ENCODE measurements around the gene CD180.

DNA sequence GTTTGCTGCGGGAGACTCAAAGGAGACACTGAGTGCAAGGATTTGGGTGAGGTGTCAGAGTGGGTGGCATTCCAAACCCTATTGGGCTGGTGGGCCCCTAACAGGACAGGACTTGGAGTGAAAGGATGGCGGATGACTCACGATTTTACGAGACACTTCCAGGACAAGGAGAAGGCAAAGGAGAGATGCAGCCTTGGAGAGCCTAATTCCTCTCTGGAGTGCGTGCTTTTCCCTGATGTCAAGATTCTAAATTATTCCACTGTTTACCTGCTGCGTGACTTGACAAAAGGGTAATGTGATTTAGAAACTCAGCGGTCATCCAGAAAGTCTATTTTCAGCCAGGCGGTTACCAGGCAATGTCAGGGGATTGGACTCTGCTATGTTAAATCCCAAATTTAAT lies 41.6 kb upstream of the CD180 start:
- TF ChIP-seq CTCF (IDR thresholded peaks at IDR 0.05; ENCODE audit: low read depth, low read length) (no peak), EZH2phosphoT487 (IDR thresholded peaks at IDR 0.05; ENCODE audit: low read depth) (no peak)
